CD14-positive monocyte (primary cell): Measurements from ENCODE around the gene GOLT1B. TPM values are rescaled to one million over a fixed set of nuclear protein-coding genes. Genes with fewer than 3 reads are reported as not detected.
"Not testable (repeated sequence)": the region's sequence is repeated elsewhere in the genome, so short reads cannot be mapped to it uniquely, and the experiment has no call there.

ENCODE experiments used
- DNase-seq, 3 donors: peaks; one replicate each; pipeline ENCODE4 v3.0.0-alpha.2; 2011 to 2022
- H2AFZ ChIP-seq: 2 replicates; pipeline ENCODE4 v1.6.0; 2012; ENCODE audit warnings: mild to moderate bottlenecking, low read depth, low read length, inconsistent platforms; ENCODE audit not compliant: insufficient read depth, poor library complexity, severe bottlenecking
- H3K27ac ChIP-seq, 2 donors: 1 replicate in 1 of 2; 2 replicates in 1 of 2; pipeline ENCODE4 v1.5.1; 2012 to 2013; ENCODE audit warnings: low read length in 2 of 2, control low read depth in 1 of 2, inconsistent platforms in 1 of 2, low read depth in 1 of 2, mild to moderate bottlenecking in 1 of 2
- H3K27me3 ChIP-seq, 2 donors: one replicate each; pipeline versions ENCODE4 v1.6.0 to v1.6.1; 2011 to 2013; ENCODE audit warnings: low read length in 2 of 2; ENCODE audit not compliant: control insufficient read depth in 2 of 2, insufficient read depth in 2 of 2
- H3K36me3 ChIP-seq, 2 donors: replicated peaks in 1 of 2; 1 replicate in 1 of 2; 2 replicates in 1 of 2; pipeline versions ENCODE4 v1.5.1 to v1.6.1; 2012 to 2013; ENCODE audit warnings: low read length in 2 of 2, control low read depth in 1 of 2, inconsistent platforms in 1 of 2, mild to moderate bottlenecking in 1 of 2; ENCODE audit not compliant: insufficient read depth in 2 of 2, control insufficient read depth in 1 of 2
- H3K4me1 ChIP-seq, 2 donors: 1 replicate in 1 of 2; 2 replicates in 1 of 2; pipeline versions ENCODE4 v1.5.1 to v1.6.1; 2012 to 2013; ENCODE audit warnings: low read length in 2 of 2, control low read depth in 1 of 2, inconsistent platforms in 1 of 2, mild to moderate bottlenecking in 1 of 2, moderate library complexity in 1 of 2; ENCODE audit not compliant: insufficient read depth in 2 of 2, control insufficient read depth in 1 of 2
- H3K4me2 ChIP-seq: replicated peaks from 2 replicates; pipeline ENCODE3; 2012; ENCODE audit warnings: low read length, moderate library complexity, mild to moderate bottlenecking; ENCODE audit not compliant: poor library complexity, severe bottlenecking; ENCODE audit errors: extremely low read depth
- H3K4me3 ChIP-seq, 3 experiments: fragments of 200-600 bp in 1 of 3; sonication (generic) in 1 of 3; replicated peaks in 1 of 3; 1 replicate in 2 of 3; 2 replicates in 1 of 3; pipeline ENCODE4 v1.5.1; 2011 to 2013; ENCODE audit warnings: low read length in 3 of 3, mild to moderate bottlenecking in 3 of 3, control low read depth in 2 of 3, low read depth in 2 of 3, inconsistent platforms in 1 of 3, moderate library complexity in 1 of 3
- H3K79me2 ChIP-seq: 2 replicates; pipeline ENCODE4 v1.6.0; 2012; ENCODE audit warnings: mild to moderate bottlenecking, control low read depth, inconsistent platforms, low read length, moderate library complexity; ENCODE audit not compliant: insufficient read depth
- H3K9ac ChIP-seq: 2 replicates; pipeline ENCODE4 v1.6.0; 2017; ENCODE audit warnings: low read length, mild to moderate bottlenecking; ENCODE audit not compliant: insufficient read depth, poor library complexity, severe bottlenecking
- H3K9me3 ChIP-seq, 2 donors: replicated peaks in 1 of 2; 1 replicate in 1 of 2; 2 replicates in 1 of 2; pipeline versions ENCODE4 v1.5.1 to v1.6.1; 2012 to 2013; ENCODE audit warnings: low read length in 2 of 2, control low read depth in 1 of 2; ENCODE audit not compliant: control insufficient read depth in 1 of 2, insufficient read depth in 1 of 2
- H4K20me1 ChIP-seq: 2 replicates; pipeline ENCODE4 v1.6.0; 2012; ENCODE audit warnings: mild to moderate bottlenecking, low read length, control low read depth, moderate library complexity; ENCODE audit not compliant: insufficient read depth
- H3K27ac Mint-ChIP-seq, 7 donors: one replicate each; pipeline ENCODE4 v1.8.0; 2020; ENCODE audit warnings: mild to moderate bottlenecking in 7 of 7, mixed read lengths in 7 of 7, moderate library complexity in 6 of 7, inconsistent platforms in 2 of 7
- H3K27me3 Mint-ChIP-seq, 3 donors: one replicate each; pipeline ENCODE4 v1.8.0; 2021 to 2022; ENCODE audit warnings: low read depth in 3 of 3, mild to moderate bottlenecking in 3 of 3, mixed read lengths in 3 of 3, moderate library complexity in 3 of 3, inconsistent platforms in 1 of 3
- H3K36me3 Mint-ChIP-seq, 2 donors: one replicate each; pipeline ENCODE4 v1.8.0; 2020; ENCODE audit warnings: mixed read lengths in 2 of 2, inconsistent platforms in 1 of 2, mild to moderate bottlenecking in 1 of 2
- H3K4me1 Mint-ChIP-seq: one replicate; pipeline ENCODE4 v1.8.0; 2020; ENCODE audit warnings: mild to moderate bottlenecking, mixed read lengths
- H3K4me3 Mint-ChIP-seq, 2 donors: one replicate each; pipeline ENCODE4 v1.8.0; 2020; ENCODE audit warnings: mild to moderate bottlenecking in 2 of 2, mixed read lengths in 2 of 2, moderate library complexity in 1 of 2
- H3K9me3 Mint-ChIP-seq, 7 donors: one replicate each; pipeline ENCODE4 v1.8.0; 2020 to 2022; ENCODE audit warnings: mixed read lengths in 7 of 7, mild to moderate bottlenecking in 6 of 7, moderate library complexity in 6 of 7, inconsistent platforms in 2 of 7
- WGBS: methylation state at CpG from one replicate; pipeline ENCODE4 v1.1.5; 2013; ENCODE audit warnings: missing lambda C conversion rate; ENCODE audit not compliant: insufficient coverage; 5-methylcytosine and 5-hydroxymethylcytosine counted together
- intact Hi-C, 2 donors: fragments of 100-400 bp; cut with micrococcal nuclease; formaldehyde crosslinking; loops; one replicate each; pipeline versions ENCODE4 v1.15.0 to v1.15.1; 2023
- polyA plus RNA-seq, 3 donors: library from polyadenylated mRNA; depleted of rRNA in 1 of 3; unstranded in 2 of 3; stranded (reverse) in 1 of 3; fragments of 300-500 nt in 2 of 3; fragments of >200 nt in 1 of 3; fragmentation: Illumina TruSeq in 2 of 3; gene quantifications; 1 replicate in 2 of 3; 2 replicates in 1 of 3; pipeline ENCODE4 v1.2.3, GENCODE V29; 2012 to 2021
- TF ChIP-seq, protein P1 (sequence below): fragments of 200-600 bp; IDR thresholded peaks from one replicate; pipeline ENCODE4 v1.8.0; 2022; ENCODE audit warnings: antibody characterized with exemption, mild to moderate bottlenecking

The GOLT1B gene
- polyA plus RNA-seq, 3 donors: 14.0 to 24.5 (median 21.4) TPM

DNA sequence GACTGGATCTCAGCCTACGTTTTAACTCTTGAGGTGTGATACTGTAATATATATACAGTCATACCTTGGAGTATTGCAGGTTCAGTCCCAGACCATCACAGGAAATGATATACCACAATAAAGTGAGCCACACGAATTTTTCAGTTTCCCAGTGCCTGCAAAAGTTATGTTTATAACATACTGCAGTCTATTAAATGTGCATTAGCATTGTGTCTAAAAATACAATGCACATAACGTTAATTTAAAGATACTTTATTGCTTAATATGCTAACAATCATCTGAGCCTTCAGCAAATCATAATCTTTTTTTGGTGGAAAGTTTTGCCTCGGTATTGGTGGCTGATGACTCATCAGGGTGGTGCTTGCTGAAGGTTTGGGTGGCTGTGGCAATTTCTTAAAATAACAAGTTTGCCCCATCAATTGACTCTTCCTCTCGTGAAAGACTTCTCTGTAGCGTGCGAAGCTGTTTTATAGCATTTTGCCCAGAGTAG, 45.3 kb upstream of the GOLT1B start:
- TF ChIP-seq, protein P1, sequence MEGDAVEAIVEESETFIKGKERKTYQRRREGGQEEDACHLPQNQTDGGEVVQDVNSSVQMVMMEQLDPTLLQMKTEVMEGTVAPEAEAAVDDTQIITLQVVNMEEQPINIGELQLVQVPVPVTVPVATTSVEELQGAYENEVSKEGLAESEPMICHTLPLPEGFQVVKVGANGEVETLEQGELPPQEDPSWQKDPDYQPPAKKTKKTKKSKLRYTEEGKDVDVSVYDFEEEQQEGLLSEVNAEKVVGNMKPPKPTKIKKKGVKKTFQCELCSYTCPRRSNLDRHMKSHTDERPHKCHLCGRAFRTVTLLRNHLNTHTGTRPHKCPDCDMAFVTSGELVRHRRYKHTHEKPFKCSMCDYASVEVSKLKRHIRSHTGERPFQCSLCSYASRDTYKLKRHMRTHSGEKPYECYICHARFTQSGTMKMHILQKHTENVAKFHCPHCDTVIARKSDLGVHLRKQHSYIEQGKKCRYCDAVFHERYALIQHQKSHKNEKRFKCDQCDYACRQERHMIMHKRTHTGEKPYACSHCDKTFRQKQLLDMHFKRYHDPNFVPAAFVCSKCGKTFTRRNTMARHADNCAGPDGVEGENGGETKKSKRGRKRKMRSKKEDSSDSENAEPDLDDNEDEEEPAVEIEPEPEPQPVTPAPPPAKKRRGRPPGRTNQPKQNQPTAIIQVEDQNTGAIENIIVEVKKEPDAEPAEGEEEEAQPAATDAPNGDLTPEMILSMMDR: no peak
- no CpG with 5 or more reads among the region's 7 CpGs for WGBS
- H3K9me3 Mint-ChIP-seq: no peaks in the 10 kb centered on the region
- no peak overlapping the region for H3K4me3 Mint-ChIP-seq
- H3K36me3 ChIP-seq: peaks cover 72 to 93% of the 10 kb centered on the region in 2 donors
- H2AFZ ChIP-seq: no peak overlapping the region
- no peak overlapping the region for H3K9ac ChIP-seq
- peak overlapping the region in 1 of 2 donors; percentile 44 for H3K27ac ChIP-seq
- H3K27ac Mint-ChIP-seq: peak overlapping the region in 2 of 7 donors; percentile 23 to 32
- H3K4me3 ChIP-seq: no peak overlapping the region
- intact Hi-C loops: no loop called here
- H3K36me3 Mint-ChIP-seq: peaks cover 66 to 74% of the 10 kb centered on the region in 2 donors
- no peaks in the 10 kb centered on the region for H4K20me1 ChIP-seq
- H3K4me2 ChIP-seq: no peak overlapping the region
- H3K4me1 ChIP-seq: peaks cover 10 to 14% of the 10 kb centered on the region in 2 donors
- peaks cover 12% of the 10 kb centered on the region for H3K4me1 Mint-ChIP-seq
- no peaks in the 10 kb centered on the region for H3K9me3 ChIP-seq
- H3K79me2 ChIP-seq: no peaks in the 10 kb centered on the region
- H3K27me3 ChIP-seq: no peaks in the 10 kb centered on the region
- DNase-seq: peak; percentile 23 to 72 (median 44)
- no peaks in the 10 kb centered on the region for H3K27me3 Mint-ChIP-seq

DNA sequence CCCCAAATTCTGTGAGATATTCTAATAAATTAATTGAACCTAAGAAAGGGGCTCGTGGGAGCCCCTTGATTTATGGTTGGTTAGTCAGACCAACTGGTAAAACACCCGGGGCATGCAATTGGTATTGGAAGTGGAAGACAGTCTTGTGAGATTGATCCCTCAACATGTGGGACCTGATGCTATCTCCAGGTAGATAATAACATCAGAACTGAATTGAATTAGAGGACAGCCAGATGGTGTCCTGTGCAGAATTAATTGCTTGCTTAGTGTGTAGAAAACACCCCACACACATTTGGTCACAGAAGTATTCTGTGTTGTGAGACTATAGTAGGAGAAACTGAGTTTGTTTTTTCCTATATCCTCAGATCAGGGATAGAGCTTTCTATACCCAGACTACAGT, 42.1 kb upstream of the GOLT1B start:
- no peak overlapping the region for H3K27ac Mint-ChIP-seq
- H3K4me2 ChIP-seq: no peak overlapping the region
- intact Hi-C loops: no loop called here
- H3K27me3 ChIP-seq: no peaks in the 10 kb centered on the region
- no peaks in the 10 kb centered on the region for H3K27me3 Mint-ChIP-seq
- no peak overlapping the region for H2AFZ ChIP-seq
- H3K9me3 Mint-ChIP-seq: no peaks in the 10 kb centered on the region
- H3K4me1 Mint-ChIP-seq: peaks cover 12% of the 10 kb centered on the region
- H3K9ac ChIP-seq: no peak overlapping the region
- H3K79me2 ChIP-seq: no peaks in the 10 kb centered on the region
- H3K4me3 Mint-ChIP-seq: no peak overlapping the region
- peaks cover 82 to 96% of the 10 kb centered on the region in 2 donors for H3K36me3 ChIP-seq
- H4K20me1 ChIP-seq: no peaks in the 10 kb centered on the region
- WGBS: 100% methylated on average over 2 of the region's 2 CpGs
- TF ChIP-seq, protein P1: no peak
- no peaks in the 10 kb centered on the region for H3K9me3 ChIP-seq
- DNase-seq: no peak
- H3K36me3 Mint-ChIP-seq: peaks cover 73 to 82% of the 10 kb centered on the region in 2 donors
- H3K4me3 ChIP-seq: no peak overlapping the region
- no peak overlapping the region for H3K27ac ChIP-seq
- H3K4me1 ChIP-seq: peaks cover 10 to 14% of the 10 kb centered on the region in 2 donors

DNA sequence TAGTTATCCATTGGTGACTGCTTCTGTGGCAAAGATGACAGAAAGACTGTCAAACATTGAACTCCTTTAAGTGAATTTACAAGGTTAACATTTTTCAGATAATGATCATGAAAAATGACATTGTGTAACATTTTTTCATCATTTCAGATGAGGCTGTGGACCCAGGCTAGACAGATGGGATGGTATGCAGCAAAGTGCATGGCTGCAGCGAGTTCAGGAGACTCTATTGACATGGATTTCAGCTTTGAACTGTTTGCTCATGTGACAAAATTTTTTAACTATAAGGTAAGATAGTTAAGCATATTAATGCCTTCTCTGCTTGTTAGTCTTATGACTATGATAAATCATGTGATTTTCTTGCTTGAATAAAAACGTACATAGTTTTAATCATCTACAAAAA, 34.3 kb upstream of the GOLT1B start:
- intact Hi-C loops, H3K4me2 ChIP-seq, H3K27me3 ChIP-seq, H3K4me1 Mint-ChIP-seq, H3K4me3 Mint-ChIP-seq, H3K27ac ChIP-seq, H3K4me1 ChIP-seq, H3K27me3 Mint-ChIP-seq, H3K9me3 ChIP-seq, H3K79me2 ChIP-seq, H4K20me1 ChIP-seq, H3K27ac Mint-ChIP-seq, DNase-seq, H2AFZ ChIP-seq, H3K9me3 Mint-ChIP-seq, H3K4me3 ChIP-seq, H3K9ac ChIP-seq: not testable (repeated sequence)
- H3K36me3 Mint-ChIP-seq: peaks cover 60 to 68% of the 10 kb centered on the region in 2 donors
- WGBS: no CpG with 5 or more reads among the region's 2 CpGs
- H3K36me3 ChIP-seq: peaks cover 61 to 80% of the 10 kb centered on the region in 2 donors
